Measurements from ENCODE around the gene MANSC1.

MANSC1 gene

GRCh38 chr12:12356896-12357718 is 7.1 kb upstream of the MANSC1 start, which contains the start of gene BORCS5 (continued):
- TF ChIP-seq ZBTB26 (tag by site-specific recombination; optimal IDR thresholded peaks at IDR 0.05) (peak; percentile 81), ZNF610 (tag by site-specific recombination; IDR thresholded peaks at IDR 0.05; ENCODE audit: borderline replicate concordance) (peak; percentile 95; the same call in 1 of the 2 replicates), ZNF26 (tag by site-specific recombination; IDR thresholded peaks at IDR 0.05) (no peak), KLF16 (tag by site-specific recombination; IDR thresholded peaks at IDR 0.05) (peak; percentile 89), YY2 (tag by site-specific recombination; IDR thresholded peaks at IDR 0.05) (no peak; the same call in 1 of the 2 replicates), ZNF530 (tag by site-specific recombination; IDR thresholded peaks at IDR 0.05; ENCODE audit: low read depth) (no peak), AEBP2 (tag by site-specific recombination; IDR thresholded peaks at IDR 0.05; ENCODE audit: borderline replicate concordance) (no peak), ZEB2 (tag by site-specific recombination; IDR thresholded peaks at IDR 0.05) (peak; percentile 95), PRDM2 (tag by site-specific recombination; IDR thresholded peaks at IDR 0.05; ENCODE audit: borderline replicate concordance) (0 out of 2 replicates have a peak, but pooled peaks have one; percentile 56), ZNF777 (tag by site-specific recombination; IDR thresholded peaks at IDR 0.05; ENCODE audit: borderline replicate concordance) (peak; percentile 39; the same call in 1 of the 2 replicates), GLIS2 (tag by site-specific recombination; IDR thresholded peaks at IDR 0.05) (0 out of 2 replicates have a peak, but pooled peaks have one; percentile 62), ZFP3 (tag by site-specific recombination; IDR thresholded peaks at IDR 0.05; ENCODE audit: low read depth) (no peak), SCRT2 (tag by site-specific recombination; IDR thresholded peaks at IDR 0.05) (no peak), ZNF404 (tag by site-specific recombination; IDR thresholded peaks at IDR 0.05) (no peak), ZNF785 (tag by site-specific recombination; IDR thresholded peaks at IDR 0.05) (0 out of 2 replicates have a peak, but pooled peaks have one; percentile 11), PRDM10 (tag by site-specific recombination; IDR thresholded peaks at IDR 0.05) (peak; percentile 80), ZNF629 (tag by site-specific recombination; IDR thresholded peaks at IDR 0.05) (peak; percentile 79), INSM2 (tag by site-specific recombination; IDR thresholded peaks at IDR 0.05) (0 out of 2 replicates have a peak, but pooled peaks have one; percentile 41), KLF7 (tag by site-specific recombination; IDR thresholded peaks at IDR 0.05; ENCODE audit: borderline replicate concordance) (peak; percentile 86; the same call in 1 of the 2 replicates)

All from HEK293 (cell line).